Endothelial cell of umbilical vein (primary cell): Measurements from ENCODE around the gene GGT6. TPM values are rescaled to one million over a fixed set of nuclear protein-coding genes. Genes with fewer than 3 reads are reported as not detected.
A peak's percentile ranks its signal among the peaks of the same experiment; 100 is the strongest.

ENCODE experiments used
- BruUV-seq: library from RNA; stranded (reverse); fragments of 400-500 nt; replicated peaks from 2 replicates; lab custom pipeline; 2021; lab: Mats Ljungman, UMichigan
- CTCF ChIA-PET: fragments of 300-600, 350-600 bp; sonication (Branson Sonifier 250); formaldehyde crosslinking; loops from one replicate; lab custom pipeline; 2021; ENCODE audit warnings: antibody characterized with exemption, inconsistent platforms; lab: Charles Lee
- POLR2A ChIA-PET: fragments of 300-600, 350-600 bp; sonication (Branson Sonifier 250); formaldehyde crosslinking; loops from one replicate; lab custom pipeline; 2021; ENCODE audit warnings: antibody characterized with exemption, inconsistent platforms; lab: Charles Lee
- DNase-seq: peaks from one replicate; pipeline ENCODE4 v3.0.0-alpha.2; 2011; ENCODE audit warnings: low read depth, low spot score
- FAIRE-seq: peaks from 2 replicates; lab custom pipeline; 2011; peaks lifted over from hg19 to GRCh38; lab: Jason Lieb, UNC
- H2AFZ ChIP-seq: 2 replicates; pipeline ENCODE4 v1.6.0; 2012; ENCODE audit warnings: low read depth, low read length, control low read depth, inconsistent platforms
- H3K27ac ChIP-seq: 2 replicates; pipeline ENCODE4 v1.5.1; 2011; ENCODE audit warnings: low read depth, mild to moderate bottlenecking, control low read depth, low read length, moderate library complexity; ENCODE audit not compliant: insufficient read depth
- H3K27me3 ChIP-seq, 2 experiments: 2 replicates each; pipeline versions ENCODE4 v1.6.0 to v1.6.1; 2011; ENCODE audit warnings: low read length in 2 of 2, mixed read lengths in 1 of 2; ENCODE audit not compliant: control insufficient read depth in 2 of 2, insufficient read depth in 2 of 2
- H3K36me3 ChIP-seq, 2 experiments: 2 replicates in 1 of 2; 3 replicates in 1 of 2; pipeline ENCODE4 v1.5.1; 2011; ENCODE audit warnings: low read length in 2 of 2, mild to moderate bottlenecking in 1 of 2, moderate library complexity in 1 of 2; ENCODE audit not compliant: control insufficient read depth in 2 of 2, insufficient read depth in 2 of 2; ENCODE audit errors: extremely low read depth in 1 of 2
- H3K4me1 ChIP-seq: 3 replicates; pipeline ENCODE4 v1.5.1; 2011; ENCODE audit warnings: mild to moderate bottlenecking, low read length; ENCODE audit not compliant: control insufficient read depth, insufficient read depth; ENCODE audit errors: extremely low read depth
- H3K4me2 ChIP-seq: 2 replicates; pipeline ENCODE4 v1.6.1; 2011; ENCODE audit warnings: low read length, control low read depth, mixed read lengths; ENCODE audit not compliant: insufficient read depth
- H3K4me3 ChIP-seq, 3 experiments: fragments of 200-600 bp in 1 of 3; sonication (generic), shearing (Covaris generic) in 1 of 3; replicated peaks in 1 of 3; 2 replicates each; pipeline ENCODE4 v1.5.1; 2011 to 2016; ENCODE audit warnings: control low read depth in 3 of 3, low read length in 3 of 3, mild to moderate bottlenecking in 2 of 3, inconsistent platforms in 1 of 3, low read depth in 1 of 3, moderate library complexity in 1 of 3; ENCODE audit not compliant: insufficient read depth in 1 of 3
- H3K79me2 ChIP-seq: 2 replicates; pipeline ENCODE4 v1.6.0; 2012; ENCODE audit warnings: low read length, inconsistent platforms; ENCODE audit not compliant: control insufficient read depth, insufficient read depth
- H3K9ac ChIP-seq: replicated peaks from 2 replicates; pipeline ENCODE3; 2011; ENCODE audit warnings: low read length, control low read depth; ENCODE audit not compliant: insufficient read depth; ENCODE audit errors: extremely low read depth
- H3K9me1 ChIP-seq: replicated peaks from 3 replicates; pipeline ENCODE4 v1.6.0; 2011; ENCODE audit warnings: mild to moderate bottlenecking, low read length; ENCODE audit not compliant: control insufficient read depth, insufficient read depth; ENCODE audit errors: extremely low read depth
- H3K9me3 ChIP-seq: replicated peaks from 2 replicates; pipeline ENCODE4 v1.5.1; 2012; ENCODE audit warnings: low read length, inconsistent platforms; ENCODE audit not compliant: control insufficient read depth, insufficient read depth
- H4K20me1 ChIP-seq: replicated peaks from 2 replicates; pipeline ENCODE3; 2011; ENCODE audit warnings: mild to moderate bottlenecking, low read length; ENCODE audit not compliant: control insufficient read depth, insufficient read depth; ENCODE audit errors: extremely low read depth
- EZH2 ChIP-seq: IDR thresholded peaks from 2 replicates; pipeline ENCODE4 v1.6.1; 2012; ENCODE audit warnings: borderline replicate concordance, low read depth, mild to moderate bottlenecking, moderate library complexity, low read length, inconsistent platforms; ENCODE audit not compliant: severe bottlenecking
- GATA2 ChIP-seq: IDR thresholded peaks from 2 replicates; pipeline ENCODE4 v1.7.0; 2011; ENCODE audit warnings: low read depth, mild to moderate bottlenecking, moderate library complexity, mixed read lengths, low read length; ENCODE audit not compliant: insufficient read length, insufficient read depth
- MYC ChIP-seq: IDR thresholded peaks from one replicate; pipeline ENCODE4 v1.6.1; 2011; ENCODE audit warnings: mild to moderate bottlenecking, low read depth, low read length
- POLR2AphosphoS5 ChIP-seq: IDR thresholded peaks from 2 replicates; pipeline ENCODE4 v1.6.1; 2012; ENCODE audit warnings: low read depth, mild to moderate bottlenecking, control low read depth, low read length, moderate library complexity; ENCODE audit not compliant: insufficient read depth
- dilution Hi-C: fragments of 300-500 bp; cut with MboI; formaldehyde crosslinking; loops from one replicate; pipeline ENCODE4 v1.15.0; 2019; ENCODE audit warnings: low sequenced_read_pairs; ENCODE audit not compliant: extremely low pct_ligation_motif_present
- intact Hi-C: fragments of 100-400 bp; cut with micrococcal nuclease; formaldehyde crosslinking; loops from one replicate; pipeline ENCODE4 v1.10.0; 2022
- polyA plus RNA-seq, 4 experiments: library from polyadenylated mRNA; depleted of rRNA in 3 of 4; stranded (reverse) in 3 of 4; unstranded in 1 of 4; fragments of >200 nt; gene quantifications; 2 replicates each; pipeline versions ENCODE4 v1.2.1 to v1.2.3, GENCODE V29; 2011 to 2012; ENCODE audit warnings: missing spikeins in 1 of 4
- total RNA-seq: library from RNA; stranded (reverse); gene quantifications from 2 replicates; pipeline ENCODE4 v1.2.3, GENCODE V29; 2021
- TF ChIP-seq, protein P1 (sequence below), 2 donors: IDR thresholded peaks; 1 replicate in 1 of 2; 2 replicates in 1 of 2; pipeline ENCODE4 v1.5.1; 2011; ENCODE audit warnings: low read length in 2 of 2, mild to moderate bottlenecking in 2 of 2, moderate library complexity in 2 of 2, control low read depth in 1 of 2, inconsistent platforms in 1 of 2, low read depth in 1 of 2; ENCODE audit not compliant: insufficient read depth in 1 of 2; ENCODE audit errors: extremely low read depth in 1 of 2
- TF ChIP-seq, protein P2 (sequence below): IDR thresholded peaks from 2 replicates; pipeline ENCODE4 v1.6.1; 2011; ENCODE audit not compliant: insufficient read depth, insufficient read length

Gene GGT6
- total and polyA plus RNA-seq, 2 donors (not counting 3 experiments of a cell fraction or from before 2014, with no cell fraction given), result not detected

DNA sequence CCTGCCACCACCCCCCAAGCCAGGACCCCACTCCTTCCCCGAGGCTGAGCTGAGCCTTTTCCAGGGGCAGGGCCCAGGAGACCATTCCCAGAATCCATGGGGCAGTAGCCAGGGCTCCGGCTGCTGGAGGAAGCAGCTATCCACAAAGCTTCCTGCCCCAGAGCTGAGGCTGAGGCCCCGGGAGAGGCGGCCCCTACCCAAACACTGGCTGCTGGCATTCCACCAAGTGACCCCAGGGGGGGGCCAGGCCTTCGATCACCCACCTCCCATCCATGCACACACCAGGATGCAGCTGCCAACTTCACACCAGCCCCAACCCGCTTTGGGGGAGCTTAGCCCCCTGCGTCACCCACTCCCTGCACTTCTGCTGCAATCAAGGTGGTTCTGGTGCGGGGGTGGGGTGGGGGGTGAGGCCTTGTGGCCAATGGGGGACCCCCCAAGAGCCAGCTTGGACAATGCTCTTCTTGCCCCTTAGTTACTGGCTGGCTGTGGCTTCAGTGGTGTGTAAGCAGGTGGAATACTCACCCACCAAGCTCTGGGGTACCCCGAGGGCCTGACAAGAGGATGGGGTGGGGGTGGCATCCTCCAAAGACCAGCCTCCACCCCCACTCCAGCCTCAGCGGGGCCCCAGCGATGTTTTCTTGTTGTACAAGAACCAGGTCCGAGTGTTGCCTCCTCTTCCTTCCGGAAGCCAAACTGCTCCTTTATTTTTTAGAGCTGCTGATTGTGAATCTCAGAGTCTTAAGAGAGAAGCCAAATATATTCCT is 22.0 kb downstream of the GGT6 start:
- ChIA-PET POLR2A (interaction anchor here (0.5 to 2.4 kb wide), 4 partner anchors 17 to 1686 kb away, joined by 3 to 8 read pairs (median 4); partner anchors contain the start of genes MYBBP1A and SPNS2), CTCF (interaction anchor here (0.7 to 6.7 kb wide), 9 partner anchors 12 to 339 kb away, joined by 3 to 31 read pairs (median 5); partner anchors contain the start of genes MYBBP1A and SPNS2)
- intact Hi-C loops (no loop called here), dilution Hi-C loops (no loop called here)
- Histone ChIP-seq H3K27ac (no peak overlapping the region), H4K20me1 (no peaks in the 10 kb centered on the region), H2AFZ (no peak overlapping the region), H3K4me2 (no peak overlapping the region), H3K27me3 (no peaks in the 10 kb centered on the region), H3K9me1 (no peaks in the 10 kb centered on the region), H3K4me1 (peaks cover 58% of the 10 kb centered on the region), H3K4me3 (no peak overlapping the region), H3K79me2 (no peaks in the 10 kb centered on the region), H3K36me3 (peaks cover 5 to 34% of the 10 kb centered on the region in 2 experiments), H3K9ac (no peak overlapping the region), H3K9me3 (no peaks in the 10 kb centered on the region)
- TF ChIP-seq, protein P1, sequence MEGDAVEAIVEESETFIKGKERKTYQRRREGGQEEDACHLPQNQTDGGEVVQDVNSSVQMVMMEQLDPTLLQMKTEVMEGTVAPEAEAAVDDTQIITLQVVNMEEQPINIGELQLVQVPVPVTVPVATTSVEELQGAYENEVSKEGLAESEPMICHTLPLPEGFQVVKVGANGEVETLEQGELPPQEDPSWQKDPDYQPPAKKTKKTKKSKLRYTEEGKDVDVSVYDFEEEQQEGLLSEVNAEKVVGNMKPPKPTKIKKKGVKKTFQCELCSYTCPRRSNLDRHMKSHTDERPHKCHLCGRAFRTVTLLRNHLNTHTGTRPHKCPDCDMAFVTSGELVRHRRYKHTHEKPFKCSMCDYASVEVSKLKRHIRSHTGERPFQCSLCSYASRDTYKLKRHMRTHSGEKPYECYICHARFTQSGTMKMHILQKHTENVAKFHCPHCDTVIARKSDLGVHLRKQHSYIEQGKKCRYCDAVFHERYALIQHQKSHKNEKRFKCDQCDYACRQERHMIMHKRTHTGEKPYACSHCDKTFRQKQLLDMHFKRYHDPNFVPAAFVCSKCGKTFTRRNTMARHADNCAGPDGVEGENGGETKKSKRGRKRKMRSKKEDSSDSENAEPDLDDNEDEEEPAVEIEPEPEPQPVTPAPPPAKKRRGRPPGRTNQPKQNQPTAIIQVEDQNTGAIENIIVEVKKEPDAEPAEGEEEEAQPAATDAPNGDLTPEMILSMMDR (IDR thresholded peaks at IDR 0.05; ENCODE audit: extremely low read depth in 1 of 2, insufficient read depth in 1 of 2, low read depth in 1 of 2, low read length in 2 of 2), result no peak
- no peak for TF ChIP-seq GATA2
- TF ChIP-seq, protein P2, sequence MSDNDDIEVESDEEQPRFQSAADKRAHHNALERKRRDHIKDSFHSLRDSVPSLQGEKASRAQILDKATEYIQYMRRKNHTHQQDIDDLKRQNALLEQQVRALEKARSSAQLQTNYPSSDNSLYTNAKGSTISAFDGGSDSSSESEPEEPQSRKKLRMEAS, result no peak
- TF ChIP-seq POLR2AphosphoS5, result no peak
- no peak for TF ChIP-seq MYC
- TF ChIP-seq EZH2, result no peak
- BruUV-seq, result no TSS peak
- DNase-seq (no peak), FAIRE-seq (peak; percentile 44)
